HUES6 (cell line): ENCODE results near the gene NTN5.
"Not testable (repeated sequence)": the region's sequence is repeated elsewhere in the genome, so short reads cannot be mapped to it uniquely, and the experiment has no call there.

Source experiments
- H3K27ac ChIP-seq: 2 replicates; pipeline ENCODE4 v1.7.0; 2013; ENCODE audit warnings: low read depth, mild to moderate bottlenecking, low read length, inconsistent platforms
- H3K27me3 ChIP-seq: 2 replicates; pipeline ENCODE4 v1.6.1; 2013; ENCODE audit warnings: low read length; ENCODE audit not compliant: control insufficient read depth, insufficient read depth
- H3K36me3 ChIP-seq: 2 replicates; pipeline ENCODE4 v1.6.1; 2013; ENCODE audit warnings: low read length; ENCODE audit not compliant: control insufficient read depth, insufficient read depth
- H3K4me1 ChIP-seq: 2 replicates; pipeline ENCODE4 v1.6.1; 2013; ENCODE audit warnings: low read length; ENCODE audit not compliant: control insufficient read depth, insufficient read depth
- H3K4me3 ChIP-seq: 2 replicates; pipeline ENCODE4 v1.5.1; 2013; ENCODE audit warnings: low read depth, low read length
- H3K9ac ChIP-seq: one replicate; pipeline ENCODE4 v1.6.1; 2013; ENCODE audit warnings: mild to moderate bottlenecking, low read length
- H3K9me3 ChIP-seq: 2 replicates; pipeline ENCODE4 v1.6.1; 2013; ENCODE audit warnings: low read depth, low read length; ENCODE audit not compliant: control insufficient read depth, insufficient read depth

NTN5 gene

GRCh38 chr19:48633148-48634035, 39.4 kb downstream of the NTN5 start:
- H3K4me3 ChIP-seq = peak overlapping the region; percentile 34; the same call in 1 of the 2 replicates
- H3K4me1 ChIP-seq = peaks cover 47% of the 10 kb centered on the region
- no peaks in the 10 kb centered on the region for H3K36me3 ChIP-seq
- H3K27ac ChIP-seq = no peak overlapping the region
- no peaks in the 10 kb centered on the region for H3K9me3 ChIP-seq
- H3K9ac ChIP-seq = no peak overlapping the region
- peaks cover 17% of the 10 kb centered on the region for H3K27me3 ChIP-seq

- H3K4me3 ChIP-seq = no peak overlapping the region
- H3K27ac ChIP-seq = no peak overlapping the region
- H3K9ac ChIP-seq = no peak overlapping the region
- no peaks in the 10 kb centered on the region for H3K9me3 ChIP-seq
- H3K36me3 ChIP-seq = no peaks in the 10 kb centered on the region
- H3K4me1 ChIP-seq = peaks cover 44% of the 10 kb centered on the region
- H3K27me3 ChIP-seq = peaks cover 17% of the 10 kb centered on the region
Measured at GRCh38 chr19:48632692-48633147, 40.1 kb downstream of the NTN5 start.

- H3K9ac ChIP-seq, H3K9me3 ChIP-seq, H3K4me3 ChIP-seq, H3K27ac ChIP-seq, H3K36me3 ChIP-seq: not testable (repeated sequence)
- Histone ChIP-seq H3K4me1 (peaks cover 43% of the 10 kb centered on the region), H3K27me3 (peaks cover 17% of the 10 kb centered on the region)
Measured at GRCh38 chr19:48632286-48632685, 40.5 kb downstream of the NTN5 start.

- H3K9me3 ChIP-seq = no peaks in the 10 kb centered on the region
- no peaks in the 10 kb centered on the region for H3K36me3 ChIP-seq
- H3K9ac ChIP-seq = peak overlapping the region; percentile 54
- peaks cover 8% of the 10 kb centered on the region for H3K27me3 ChIP-seq
- H3K4me1 ChIP-seq = peaks cover 39% of the 10 kb centered on the region
- H3K4me3 ChIP-seq = peak overlapping the region; percentile 62
- H3K27ac ChIP-seq = peak overlapping the region; percentile 49
Measured at GRCh38 chr19:48631225-48631624, 41.6 kb downstream of the NTN5 start.

GRCh38 chr19:48630296-48631063, 42.3 kb downstream of the NTN5 start:
- H3K27ac ChIP-seq = peak overlapping the region; percentile 49
- H3K36me3 ChIP-seq = no peaks in the 10 kb centered on the region
- H3K9me3 ChIP-seq = no peaks in the 10 kb centered on the region
- H3K4me3 ChIP-seq = peak overlapping the region; percentile 62
- H3K9ac ChIP-seq = peak overlapping the region; percentile 54
- H3K27me3 ChIP-seq = peaks cover under 1% of the 10 kb centered on the region; the same call in 1 of the 2 replicates
- peaks cover 36% of the 10 kb centered on the region for H3K4me1 ChIP-seq

- Histone ChIP-seq H3K27me3 (no peaks in the 10 kb centered on the region), H3K4me3 (peak overlapping the region; percentile 62), H3K4me1 (peaks cover 37% of the 10 kb centered on the region), H3K36me3 (no peaks in the 10 kb centered on the region), H3K27ac (peak overlapping the region; percentile 49; the same call in 1 of the 2 replicates), H3K9ac (peak overlapping the region; percentile 54), H3K9me3 (no peaks in the 10 kb centered on the region)
Measured at GRCh38 chr19:48629599-48630295, 43.1 kb downstream of the NTN5 start.

- no peaks in the 10 kb centered on the region for H3K36me3 ChIP-seq
- H3K4me3 ChIP-seq = peak overlapping the region; percentile 62
- peaks cover 34% of the 10 kb centered on the region for H3K4me1 ChIP-seq
- no peaks in the 10 kb centered on the region for H3K27me3 ChIP-seq
- no peak overlapping the region for H3K27ac ChIP-seq
- H3K9me3 ChIP-seq = no peaks in the 10 kb centered on the region
- no peak overlapping the region for H3K9ac ChIP-seq
Measured at GRCh38 chr19:48629297-48629598, 43.6 kb downstream of the NTN5 start.

GRCh38 chr19:48628486-48629296, 44.1 kb downstream of the NTN5 start:
- Histone ChIP-seq H3K27me3 (no peaks in the 10 kb centered on the region), H3K9me3 (no peaks in the 10 kb centered on the region), H3K4me3 (no peak overlapping the region), H3K4me1 (peaks cover 30% of the 10 kb centered on the region), H3K27ac (no peak overlapping the region), H3K9ac (no peak overlapping the region), H3K36me3 (no peaks in the 10 kb centered on the region)

- Histone ChIP-seq H3K9ac (no peak overlapping the region), H3K36me3 (no peaks in the 10 kb centered on the region), H3K27ac (no peak overlapping the region), H3K9me3 (no peaks in the 10 kb centered on the region), H3K27me3 (no peaks in the 10 kb centered on the region), H3K4me1 (peaks cover 28% of the 10 kb centered on the region), H3K4me3 (no peak overlapping the region)
Measured at GRCh38 chr19:48627865-48628314, 44.9 kb downstream of the NTN5 start.

GRCh38 chr19:48627201-48627864, 45.5 kb downstream of the NTN5 start:
- Histone ChIP-seq H3K36me3 (no peaks in the 10 kb centered on the region), H3K27me3 (no peaks in the 10 kb centered on the region), H3K9me3 (no peaks in the 10 kb centered on the region), H3K4me1 (peaks cover 23% of the 10 kb centered on the region), H3K9ac (no peak overlapping the region), H3K27ac (no peak overlapping the region), H3K4me3 (no peak overlapping the region)
